MM.1S (cell line): ENCODE measurements around the gene CDH4.

Source experiments
- DNase-seq: peaks from one replicate; pipeline ENCODE4 v3.0.0-alpha.2; 2015
- H2AFZ ChIP-seq: fragments of 300-600 bp; sonication (generic); 2 replicates; pipeline ENCODE4 v1.6.0; 2016; ENCODE audit warnings: antibody characterized with exemption, low read length
- H3F3A ChIP-seq: fragments of 300-600 bp; sonication (generic); 2 replicates; pipeline ENCODE4 v1.6.1; 2016; ENCODE audit warnings: mild to moderate bottlenecking, antibody characterized with exemption, low read length, moderate library complexity, mixed read lengths; ENCODE audit not compliant: insufficient read depth
- H3K27ac ChIP-seq: fragments of 300-600 bp; sonication (generic); 2 replicates; pipeline ENCODE4 v1.5.1; 2016; ENCODE audit warnings: mild to moderate bottlenecking, low read length
- H3K27me3 ChIP-seq: fragments of 300-600 bp; sonication (generic); replicated peaks from 2 replicates; pipeline ENCODE4 v1.6.0; 2016; ENCODE audit warnings: low read length; ENCODE audit not compliant: insufficient read depth
- H3K36me3 ChIP-seq: fragments of 300-600 bp; sonication (generic); replicated peaks from 2 replicates; pipeline ENCODE4 v1.6.1; 2016; ENCODE audit warnings: mild to moderate bottlenecking, low read length, mixed read lengths; ENCODE audit not compliant: insufficient read depth
- H3K4me1 ChIP-seq: fragments of 300-600 bp; sonication (generic); 2 replicates; pipeline ENCODE4 v1.6.1; 2016; ENCODE audit warnings: low read length, mixed read lengths
- H3K4me2 ChIP-seq: fragments of 300-600 bp; sonication (generic); 2 replicates; pipeline ENCODE4 v1.6.0; 2016; ENCODE audit warnings: low read depth, low read length
- H3K4me3 ChIP-seq: fragments of 300-600 bp; sonication (generic); 2 replicates; pipeline ENCODE4 v1.5.1; 2016; ENCODE audit warnings: low read length, mixed read lengths
- H3K79me2 ChIP-seq: fragments of 300-600 bp; sonication (generic); 2 replicates; pipeline ENCODE4 v1.6.1; 2016; ENCODE audit warnings: mixed run types, low read length, mixed read lengths
- H3K9ac ChIP-seq: fragments of 300-600 bp; sonication (generic); 2 replicates; pipeline ENCODE4 v1.6.1; 2016; ENCODE audit warnings: low read length, mixed read lengths
- H3K9me2 ChIP-seq: fragments of 300-600 bp; sonication (generic); replicated peaks from 2 replicates; pipeline ENCODE4 v1.6.1; 2016; ENCODE audit warnings: mild to moderate bottlenecking, low read length, mixed read lengths; ENCODE audit not compliant: insufficient read depth
- H3K9me3 ChIP-seq: fragments of 300-600 bp; sonication (generic); replicated peaks from 2 replicates; pipeline ENCODE4 v1.6.1; 2016; ENCODE audit warnings: mild to moderate bottlenecking, low read length, mixed read lengths; ENCODE audit not compliant: insufficient read depth
- H4K20me1 ChIP-seq: fragments of 300-600 bp; sonication (generic); 2 replicates; pipeline ENCODE4 v1.6.1; 2016; ENCODE audit warnings: mild to moderate bottlenecking, low read length, moderate library complexity, mixed read lengths; ENCODE audit not compliant: insufficient read depth
- CTCF ChIP-seq: fragments of 300-600 bp; sonication (generic); IDR thresholded peaks from 2 replicates; pipeline ENCODE4 v1.5.1; 2016; ENCODE audit warnings: antibody characterized with exemption, low read length, mixed read lengths
- EZH2 ChIP-seq: fragments of 300-600 bp; sonication (generic); optimal IDR thresholded peaks from 2 replicates; pipeline ENCODE3; 2017; ENCODE audit warnings: low read depth, mild to moderate bottlenecking, antibody characterized with exemption, low read length, mixed read lengths
- EZH2phosphoT487 ChIP-seq: fragments of 300-600 bp; sonication (generic); IDR thresholded peaks from 2 replicates; pipeline ENCODE4 v1.6.1; 2018; ENCODE audit warnings: antibody characterized with exemption, low read length

The CDH4 gene

GRCh38 chr20:61806314-61806713 is 554.3 kb downstream of the CDH4 start:
- no peak overlapping the region for H3K4me2 ChIP-seq

GRCh38 chr20:61806995-61807394 is 554.9 kb downstream of the CDH4 start:
- H3K9ac ChIP-seq: no peak overlapping the region
- H3K4me1 ChIP-seq: no peaks in the 10 kb centered on the region
- no peak overlapping the region for H2AFZ ChIP-seq
- TF ChIP-seq EZH2: no peak
- TF ChIP-seq CTCF: no peak
- TF ChIP-seq EZH2phosphoT487: no peak
- H3K27ac ChIP-seq: no peak overlapping the region
- no peak for DNase-seq
- H3K27me3 ChIP-seq: peaks cover 99% of the 10 kb centered on the region
- H3K4me2 ChIP-seq: no peak overlapping the region
- H3K4me3 ChIP-seq: no peak overlapping the region
- no peaks in the 10 kb centered on the region for H3K36me3 ChIP-seq
- H4K20me1 ChIP-seq: no peaks in the 10 kb centered on the region
- H3K9me3 ChIP-seq: no peaks in the 10 kb centered on the region
- no peaks in the 10 kb centered on the region for H3K79me2 ChIP-seq
- H3F3A ChIP-seq: no peaks in the 10 kb centered on the region
- H3K9me2 ChIP-seq: no peaks in the 10 kb centered on the region

More at GRCh38 chr20:61806314-61806713, 554.3 kb downstream of the CDH4 start:
- peaks cover 99% of the 10 kb centered on the region for H3K27me3 ChIP-seq
- H3K4me1 ChIP-seq: no peaks in the 10 kb centered on the region
- no peak overlapping the region for H2AFZ ChIP-seq
- TF ChIP-seq CTCF: no peak
- H3K79me2 ChIP-seq: no peaks in the 10 kb centered on the region
- no peaks in the 10 kb centered on the region for H3K9me2 ChIP-seq
- no peak overlapping the region for H3K4me3 ChIP-seq
- H3K9ac ChIP-seq: no peak overlapping the region
- DNase-seq: no peak
- H3F3A ChIP-seq: no peaks in the 10 kb centered on the region
- no peaks in the 10 kb centered on the region for H3K36me3 ChIP-seq
- H3K27ac ChIP-seq: no peak overlapping the region
- H3K9me3 ChIP-seq: no peaks in the 10 kb centered on the region
- no peaks in the 10 kb centered on the region for H4K20me1 ChIP-seq

GRCh38 chr20:61807471-61808160 is 555.6 kb downstream of the CDH4 start:
- H2AFZ ChIP-seq: no peak overlapping the region
- no peak overlapping the region for H3K27ac ChIP-seq
- no peaks in the 10 kb centered on the region for H3K4me1 ChIP-seq
- no peaks in the 10 kb centered on the region for H4K20me1 ChIP-seq
- no peaks in the 10 kb centered on the region for H3F3A ChIP-seq
- no peak for DNase-seq
- no peaks in the 10 kb centered on the region for H3K36me3 ChIP-seq
- no peaks in the 10 kb centered on the region for H3K9me2 ChIP-seq
- H3K4me2 ChIP-seq: no peak overlapping the region
- TF ChIP-seq EZH2 (no peak), CTCF (no peak), EZH2phosphoT487 (no peak)
- no peak overlapping the region for H3K9ac ChIP-seq
- H3K4me3 ChIP-seq: no peak overlapping the region
- no peaks in the 10 kb centered on the region for H3K9me3 ChIP-seq
- H3K79me2 ChIP-seq: no peaks in the 10 kb centered on the region
- H3K27me3 ChIP-seq: peaks cover 99% of the 10 kb centered on the region
